IPS-18c (cell line): Measurements from ENCODE around the gene BAD.

Source experiments
- H3K4me3 ChIP-seq: 2 replicates; pipeline ENCODE4 v1.7.0; 2013; ENCODE audit warnings: low read depth, mild to moderate bottlenecking, low read length, moderate library complexity; ENCODE audit not compliant: insufficient read depth
- H3K9me3 ChIP-seq: one replicate; pipeline ENCODE4 v1.6.1; 2013; ENCODE audit warnings: mild to moderate bottlenecking, low read length, moderate library complexity; ENCODE audit not compliant: control insufficient read depth, insufficient read depth

BAD gene

DNA sequence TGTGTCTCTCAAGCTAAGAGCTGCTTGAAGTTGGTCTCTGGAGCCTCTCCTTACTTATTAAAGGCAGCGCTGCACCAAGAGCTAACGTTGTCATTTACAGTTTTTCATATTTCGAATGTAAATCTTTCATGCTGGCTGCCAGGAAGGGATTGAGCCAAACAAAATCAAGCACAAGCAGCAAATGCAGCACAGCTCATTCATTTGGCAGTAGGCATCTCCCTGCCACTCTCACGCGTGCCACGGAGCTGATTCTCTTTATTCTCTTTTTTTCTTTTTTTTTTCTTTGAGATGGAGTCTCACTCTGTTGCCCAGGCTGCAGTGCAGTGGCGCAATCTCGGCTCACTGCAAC lies 51.5 kb downstream of the BAD start:
- no peaks in the 10 kb centered on the region for H3K9me3 ChIP-seq
- H3K4me3 ChIP-seq = no peak overlapping the region

- Histone ChIP-seq H3K4me3 (no peak overlapping the region), H3K9me3 (no peaks in the 10 kb centered on the region)
Measured at GRCh38 chr11:64232182-64232966, 52.1 kb downstream of the BAD start.

DNA sequence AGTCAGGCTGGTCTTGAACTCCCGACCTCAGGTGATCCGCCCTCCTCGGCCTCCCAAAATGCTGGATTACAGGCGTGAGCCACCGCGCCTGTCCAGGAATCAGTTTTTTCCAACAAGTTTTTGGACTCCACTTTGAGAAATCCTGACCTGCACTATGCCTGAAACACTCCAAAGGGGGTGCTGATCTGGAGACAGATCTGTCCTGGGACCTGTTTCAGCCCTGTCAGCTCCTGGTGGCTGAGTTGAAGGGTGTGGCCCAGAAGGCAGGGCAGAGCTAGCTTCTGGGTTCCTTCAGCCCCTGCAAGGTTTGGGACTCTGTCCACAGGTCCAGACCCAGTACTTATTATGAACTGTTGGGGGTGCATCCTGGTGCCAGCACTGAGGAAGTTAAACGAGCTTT lies 52.9 kb downstream of the BAD start:
- Histone ChIP-seq H3K4me3 (no peak overlapping the region), H3K9me3 (peaks cover 2% of the 10 kb centered on the region)

DNA sequence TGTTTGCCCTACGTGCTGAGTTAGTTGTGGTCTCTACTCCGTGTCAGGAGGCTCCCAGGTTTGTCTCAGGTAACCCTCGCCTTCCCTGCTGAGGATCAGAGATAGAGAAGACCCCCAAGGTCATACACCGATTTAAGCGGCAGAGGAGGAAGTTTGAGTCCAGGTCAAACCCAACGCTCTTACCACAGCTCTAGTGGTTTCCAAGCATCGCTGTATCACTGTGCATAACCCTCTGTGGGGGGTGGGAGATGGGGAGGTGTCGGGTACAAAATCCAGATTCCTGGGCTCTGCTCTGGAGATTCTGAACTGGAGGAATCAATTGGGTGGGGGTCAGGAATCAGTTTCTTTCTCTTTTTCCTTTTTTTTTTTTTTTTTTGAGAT lies 53.5 kb downstream of the BAD start:
- peak overlapping the region; percentile 64 for H3K4me3 ChIP-seq
- peaks cover 2% of the 10 kb centered on the region for H3K9me3 ChIP-seq

GRCh38 chr11:64230171-64230984 lies 54.1 kb downstream of the BAD start, which contains the start of gene DNAJC4:
DNAJC4 (plus strand) TSS chr11:64230548; CDS start chr11:64230855, 307 bp downstream.
- Histone ChIP-seq H3K9me3 (peaks cover 2% of the 10 kb centered on the region), H3K4me3 (peak within 1 kb of the TSS; percentile 64)

GRCh38 chr11:64229744-64230170 lies 54.7 kb downstream of the BAD start:
- H3K9me3 ChIP-seq = peaks cover 2% of the 10 kb centered on the region
- peak overlapping the region; percentile 64 for H3K4me3 ChIP-seq

DNA sequence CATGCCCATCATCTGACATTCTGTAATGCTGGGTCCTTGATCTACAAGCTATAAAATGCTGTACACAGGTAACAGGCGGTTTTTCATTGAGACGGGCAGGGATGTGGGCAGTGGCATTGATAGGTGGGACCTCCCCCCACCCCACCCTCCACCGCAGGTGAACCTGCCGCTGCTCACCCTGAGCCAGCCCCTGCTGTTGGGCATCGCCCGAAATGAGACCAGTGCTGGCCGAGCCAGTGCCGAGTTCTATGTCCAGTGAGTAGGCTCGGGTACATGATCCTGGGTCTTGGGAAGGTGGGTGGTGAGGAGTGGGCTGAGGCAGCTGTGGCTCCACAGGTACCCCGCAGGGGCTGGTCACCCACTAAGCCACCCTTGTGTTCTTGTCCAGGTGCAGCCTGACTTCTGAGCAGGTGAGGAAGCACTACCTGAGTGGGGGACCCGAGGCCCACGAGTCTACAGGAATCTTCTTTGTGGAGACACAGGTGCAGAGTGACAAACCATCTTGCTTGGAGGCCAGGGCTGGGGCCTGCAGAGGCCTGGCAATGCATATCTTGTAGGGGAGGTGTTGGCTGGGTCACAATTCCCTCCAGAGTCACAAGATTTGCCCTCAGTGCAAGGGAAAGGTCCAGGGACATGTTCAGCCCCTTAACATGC lies 55.2 kb downstream of the BAD start:
- peaks cover 2% of the 10 kb centered on the region for H3K9me3 ChIP-seq
- no peak overlapping the region for H3K4me3 ChIP-seq

- H3K4me3 ChIP-seq = no peak overlapping the region; the same call in 1 of the 2 replicates
Measured at GRCh38 chr11:64227405-64227956, 57.0 kb downstream of the BAD start.

GRCh38 chr11:64226507-64227051 lies 57.9 kb downstream of the BAD start:
- H3K4me3 ChIP-seq = peak overlapping the region; percentile 93

More at GRCh38 chr11:64227405-64227956, 57.0 kb downstream of the BAD start:
- peaks cover 5% of the 10 kb centered on the region for H3K9me3 ChIP-seq

DNA sequence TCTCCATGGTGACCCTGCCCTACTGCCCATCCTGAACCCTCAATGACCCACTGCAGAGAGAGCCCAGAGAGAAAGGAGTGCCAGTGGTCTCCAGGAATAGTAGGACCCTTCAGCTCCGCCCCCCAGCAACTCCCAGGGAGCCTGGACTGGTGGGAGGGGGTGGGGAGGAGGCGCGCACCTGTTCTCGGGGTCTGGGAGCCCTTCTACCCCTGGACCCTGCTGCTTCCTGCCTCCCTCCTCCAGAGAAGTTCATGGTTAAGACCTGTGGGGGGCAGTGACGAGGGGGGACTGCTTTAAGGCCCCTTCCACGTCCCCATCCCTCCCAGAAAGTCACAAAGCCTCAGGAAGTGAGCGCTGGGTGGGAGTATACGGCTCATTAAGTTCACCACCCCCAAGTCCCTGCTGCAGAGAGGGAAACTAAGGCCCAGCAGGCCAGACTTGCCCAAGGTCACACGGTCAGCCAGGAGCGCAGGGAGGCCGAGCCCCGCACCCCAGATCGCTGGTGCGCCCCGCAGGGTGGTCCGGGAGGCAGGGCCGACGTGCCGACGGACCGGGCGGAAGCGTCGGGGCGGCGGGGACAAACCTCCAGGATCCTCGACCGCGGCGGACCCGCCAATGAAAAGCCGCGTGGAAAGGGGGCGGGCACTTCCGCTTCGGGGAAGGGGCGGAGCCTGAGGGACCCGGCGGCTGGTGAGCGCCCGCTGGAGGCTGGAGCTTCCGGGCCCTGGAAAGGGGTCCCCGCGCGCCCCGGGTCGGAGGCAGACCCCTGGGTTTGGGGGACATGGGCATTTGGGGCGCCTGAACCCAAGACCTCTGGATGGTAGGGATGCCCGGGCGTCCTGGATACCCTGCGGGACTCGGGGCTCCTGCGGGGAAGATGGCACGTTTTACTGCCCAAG lies 58.6 kb downstream of the BAD start, which contains the start of the genes NUDT22 and TRPT1:
Gene NUDT22 (plus strand): TSS at position 667 of the 899 bp plus-strand sequence. CDS start 379 bp downstream, outside the sequence.
Gene TRPT1 (minus strand): TSS at position 579 of the 899 bp plus-strand sequence. CDS start 326 bp downstream, at position 253.
- Histone ChIP-seq H3K9me3 (peaks cover 5% of the 10 kb centered on the region), H3K4me3 (peak within 1 kb of the TSS; percentile 93)

More at GRCh38 chr11:64226507-64227051, 57.9 kb downstream of the BAD start:
- peaks cover 5% of the 10 kb centered on the region for H3K9me3 ChIP-seq

DNA sequence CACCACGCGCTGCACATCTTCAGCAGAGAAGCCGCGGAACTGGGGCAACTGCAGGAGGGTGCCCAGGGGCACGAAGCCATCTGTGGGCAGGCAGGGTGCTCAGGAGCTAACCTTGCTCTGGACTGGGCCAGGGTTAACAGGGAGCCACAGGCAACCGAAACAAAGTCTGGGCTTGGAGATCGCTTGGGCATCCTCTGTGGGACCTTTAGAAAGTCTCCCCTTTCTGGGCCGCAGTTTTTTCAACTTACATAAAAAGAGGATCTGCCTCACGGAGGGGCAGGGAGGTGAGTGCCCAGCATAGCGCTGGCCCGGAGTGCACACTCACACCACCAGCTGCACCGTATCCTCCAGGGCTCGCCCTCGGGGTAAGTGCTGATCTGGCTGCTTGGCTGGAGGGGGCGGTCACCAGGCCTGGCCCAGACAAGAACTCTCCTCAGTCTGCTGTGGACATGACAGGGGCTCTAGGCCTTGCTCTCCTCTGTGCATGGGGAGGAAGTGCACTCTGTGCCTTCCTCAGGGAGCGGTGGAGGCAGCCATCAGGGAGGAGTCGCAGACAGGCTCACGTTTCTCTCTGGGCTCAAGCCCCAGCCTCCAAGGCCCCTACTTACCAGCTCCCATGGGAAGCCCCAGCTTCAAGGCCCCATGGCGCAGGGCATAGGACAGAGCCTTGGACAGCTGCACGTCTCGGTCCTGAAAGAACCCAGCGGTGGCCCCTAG lies 59.4 kb downstream of the BAD start:
- peaks cover 5% of the 10 kb centered on the region for H3K9me3 ChIP-seq
- peak overlapping the region; percentile 93 for H3K4me3 ChIP-seq

DNA sequence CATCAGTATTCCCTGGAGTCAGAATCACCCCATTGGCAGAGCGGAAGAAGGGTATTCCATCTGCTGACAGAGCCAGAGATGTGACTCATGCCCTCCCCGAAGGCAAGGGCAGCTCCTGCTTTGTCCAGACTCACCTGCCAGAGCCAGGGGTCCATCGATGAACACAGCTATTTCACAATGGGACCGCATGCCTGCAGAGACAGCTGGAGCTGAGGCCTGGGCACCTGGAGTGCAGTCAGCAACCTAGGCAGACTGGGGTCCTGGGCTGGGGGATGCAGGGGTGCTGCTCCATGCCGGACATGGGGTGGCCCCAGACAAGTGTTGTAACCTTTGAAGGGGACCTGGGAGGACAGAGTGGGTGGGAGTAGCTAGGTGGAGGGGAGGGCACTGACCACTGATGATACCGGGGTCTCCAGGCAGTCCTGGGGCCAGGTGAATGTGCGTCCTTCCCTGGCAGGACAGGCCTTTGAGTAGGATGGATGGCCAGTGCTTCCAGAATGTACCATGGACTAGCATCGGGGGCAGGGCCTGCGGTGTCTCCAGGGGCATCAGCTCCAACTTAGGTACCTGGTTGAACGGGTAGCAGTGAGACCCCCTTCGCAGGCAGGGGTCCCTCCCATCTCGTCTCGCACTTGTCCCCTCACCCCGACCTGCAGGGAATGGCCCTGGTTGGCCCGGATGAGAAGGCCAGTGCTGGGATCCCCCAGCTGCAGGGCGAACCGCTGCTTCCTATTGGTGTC lies 60.1 kb downstream of the BAD start:
- H3K4me3 ChIP-seq = no peak overlapping the region
- peaks cover 5% of the 10 kb centered on the region for H3K9me3 ChIP-seq

DNA sequence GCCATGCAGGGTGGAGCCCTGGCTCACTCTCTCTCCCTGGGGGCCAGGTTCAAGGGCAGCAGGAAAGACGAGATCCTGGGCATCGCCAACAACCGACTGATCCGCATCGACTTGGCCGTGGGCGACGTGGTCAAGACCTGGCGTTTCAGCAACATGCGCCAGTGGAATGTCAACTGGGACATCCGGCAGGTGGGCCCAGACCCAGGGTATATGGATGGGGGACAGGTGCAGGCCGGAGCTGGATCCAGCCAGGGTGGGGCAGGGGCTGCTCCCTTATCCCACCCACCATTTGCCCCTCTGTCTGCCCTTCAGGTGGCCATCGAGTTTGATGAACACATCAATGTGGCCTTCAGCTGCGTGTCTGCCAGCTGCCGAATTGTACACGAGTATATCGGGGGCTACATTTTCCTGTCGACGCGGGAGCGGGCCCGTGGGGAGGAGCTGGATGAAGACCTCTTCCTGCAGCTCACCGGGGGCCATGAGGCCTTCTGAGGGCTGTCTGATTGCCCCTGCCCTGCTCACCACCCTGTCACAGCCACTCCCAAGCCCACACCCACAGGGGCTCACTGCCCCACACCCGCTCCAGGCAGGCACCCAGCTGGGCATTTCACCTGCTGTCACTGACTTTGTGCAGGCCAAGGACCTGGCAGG lies 61.3 kb downstream of the BAD start:
- H3K9me3 ChIP-seq = peaks cover 5% of the 10 kb centered on the region
- no peak overlapping the region for H3K4me3 ChIP-seq

DNA sequence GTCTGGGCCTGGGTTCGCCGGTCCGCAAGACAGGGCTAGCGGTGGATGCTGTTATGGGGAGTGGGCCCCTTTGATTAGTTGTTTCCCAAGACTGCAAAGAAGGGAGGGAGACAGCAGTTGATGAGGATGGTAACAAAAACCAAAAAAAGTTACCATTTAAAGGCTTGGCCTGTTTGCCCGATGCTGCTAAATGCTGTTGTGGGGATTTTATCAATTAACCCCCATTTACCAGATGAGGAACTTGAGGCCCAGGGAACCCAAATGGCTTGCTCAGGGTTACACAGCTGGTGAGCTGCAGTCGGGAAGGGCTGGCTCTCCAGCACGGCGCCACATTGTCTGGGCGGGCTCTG lies 61.8 kb downstream of the BAD start:
- H3K4me3 ChIP-seq = no peak overlapping the region

More for the DNA sequence above, 61.8 kb downstream of the BAD start:
- peaks cover 5% of the 10 kb centered on the region for H3K9me3 ChIP-seq
